ENCODE data around the gene SLC29A1.

GRCh38 chr6:44247338-44248302 is 24.2 kb downstream of the SLC29A1 start:
- TF ChIP-seq HMGXB4 (CRISPR knock-in tag; IDR thresholded peaks at IDR 0.05; ENCODE audit: borderline replicate concordance) (0 out of 2 replicates have a peak, but pooled peaks have one; percentile 27), JUN (IDR thresholded peaks at IDR 0.05) (peak in 1 of 2 experiments; percentile 54; a peak in 3 of 5 replicates), E2F6 (IDR thresholded peaks at IDR 0.05; ENCODE audit: borderline replicate concordance, low read depth) (peak; percentile 39; the same call in 1 of the 2 replicates), REST (IDR thresholded peaks at IDR 0.05) (no peak), ATOH8 (CRISPR knock-in tag; IDR thresholded peaks at IDR 0.05; ENCODE audit: low read depth) (no peak), SMC3 (IDR thresholded peaks at IDR 0.05) (no peak)
- TF ChIP-seq, protein P1, sequence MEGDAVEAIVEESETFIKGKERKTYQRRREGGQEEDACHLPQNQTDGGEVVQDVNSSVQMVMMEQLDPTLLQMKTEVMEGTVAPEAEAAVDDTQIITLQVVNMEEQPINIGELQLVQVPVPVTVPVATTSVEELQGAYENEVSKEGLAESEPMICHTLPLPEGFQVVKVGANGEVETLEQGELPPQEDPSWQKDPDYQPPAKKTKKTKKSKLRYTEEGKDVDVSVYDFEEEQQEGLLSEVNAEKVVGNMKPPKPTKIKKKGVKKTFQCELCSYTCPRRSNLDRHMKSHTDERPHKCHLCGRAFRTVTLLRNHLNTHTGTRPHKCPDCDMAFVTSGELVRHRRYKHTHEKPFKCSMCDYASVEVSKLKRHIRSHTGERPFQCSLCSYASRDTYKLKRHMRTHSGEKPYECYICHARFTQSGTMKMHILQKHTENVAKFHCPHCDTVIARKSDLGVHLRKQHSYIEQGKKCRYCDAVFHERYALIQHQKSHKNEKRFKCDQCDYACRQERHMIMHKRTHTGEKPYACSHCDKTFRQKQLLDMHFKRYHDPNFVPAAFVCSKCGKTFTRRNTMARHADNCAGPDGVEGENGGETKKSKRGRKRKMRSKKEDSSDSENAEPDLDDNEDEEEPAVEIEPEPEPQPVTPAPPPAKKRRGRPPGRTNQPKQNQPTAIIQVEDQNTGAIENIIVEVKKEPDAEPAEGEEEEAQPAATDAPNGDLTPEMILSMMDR (IDR thresholded peaks at IDR 0.05), result no peak
- TF ChIP-seq, protein P2, sequence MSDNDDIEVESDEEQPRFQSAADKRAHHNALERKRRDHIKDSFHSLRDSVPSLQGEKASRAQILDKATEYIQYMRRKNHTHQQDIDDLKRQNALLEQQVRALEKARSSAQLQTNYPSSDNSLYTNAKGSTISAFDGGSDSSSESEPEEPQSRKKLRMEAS (IDR thresholded peaks at IDR 0.05), result peak; percentile 86
